Cardiac fibroblast (primary cell): ENCODE data around the gene SOWAHC.

ENCODE experiments used
- DNase-seq, 2 donors: peaks; one replicate each; pipeline versions ENCODE4 v3.0.0 to v3.0.0-alpha.2; 2010; ENCODE audit warnings: low read depth in 2 of 2
- H3K4me3 ChIP-seq, 2 donors: replicated peaks in 1 of 2; 1 replicate in 1 of 2; 2 replicates in 1 of 2; pipeline ENCODE4 v1.5.1; 2011; ENCODE audit warnings: low read depth in 2 of 2, low read length in 2 of 2, mild to moderate bottlenecking in 2 of 2, moderate library complexity in 1 of 2
- TF ChIP-seq, protein P1 (sequence below): IDR thresholded peaks from one replicate; pipeline ENCODE4 v1.5.1; 2011; ENCODE audit warnings: low read depth, mild to moderate bottlenecking, low read length, inconsistent platforms

Gene SOWAHC

GRCh38 chr2:109648041-109648527 is 33.9 kb downstream of the SOWAHC start:
- TF ChIP-seq, protein P1, sequence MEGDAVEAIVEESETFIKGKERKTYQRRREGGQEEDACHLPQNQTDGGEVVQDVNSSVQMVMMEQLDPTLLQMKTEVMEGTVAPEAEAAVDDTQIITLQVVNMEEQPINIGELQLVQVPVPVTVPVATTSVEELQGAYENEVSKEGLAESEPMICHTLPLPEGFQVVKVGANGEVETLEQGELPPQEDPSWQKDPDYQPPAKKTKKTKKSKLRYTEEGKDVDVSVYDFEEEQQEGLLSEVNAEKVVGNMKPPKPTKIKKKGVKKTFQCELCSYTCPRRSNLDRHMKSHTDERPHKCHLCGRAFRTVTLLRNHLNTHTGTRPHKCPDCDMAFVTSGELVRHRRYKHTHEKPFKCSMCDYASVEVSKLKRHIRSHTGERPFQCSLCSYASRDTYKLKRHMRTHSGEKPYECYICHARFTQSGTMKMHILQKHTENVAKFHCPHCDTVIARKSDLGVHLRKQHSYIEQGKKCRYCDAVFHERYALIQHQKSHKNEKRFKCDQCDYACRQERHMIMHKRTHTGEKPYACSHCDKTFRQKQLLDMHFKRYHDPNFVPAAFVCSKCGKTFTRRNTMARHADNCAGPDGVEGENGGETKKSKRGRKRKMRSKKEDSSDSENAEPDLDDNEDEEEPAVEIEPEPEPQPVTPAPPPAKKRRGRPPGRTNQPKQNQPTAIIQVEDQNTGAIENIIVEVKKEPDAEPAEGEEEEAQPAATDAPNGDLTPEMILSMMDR, result no peak
- H3K4me3 ChIP-seq, result no peak overlapping the region
- peak in 1 of 2 donors; percentile 45 for DNase-seq

DNA sequence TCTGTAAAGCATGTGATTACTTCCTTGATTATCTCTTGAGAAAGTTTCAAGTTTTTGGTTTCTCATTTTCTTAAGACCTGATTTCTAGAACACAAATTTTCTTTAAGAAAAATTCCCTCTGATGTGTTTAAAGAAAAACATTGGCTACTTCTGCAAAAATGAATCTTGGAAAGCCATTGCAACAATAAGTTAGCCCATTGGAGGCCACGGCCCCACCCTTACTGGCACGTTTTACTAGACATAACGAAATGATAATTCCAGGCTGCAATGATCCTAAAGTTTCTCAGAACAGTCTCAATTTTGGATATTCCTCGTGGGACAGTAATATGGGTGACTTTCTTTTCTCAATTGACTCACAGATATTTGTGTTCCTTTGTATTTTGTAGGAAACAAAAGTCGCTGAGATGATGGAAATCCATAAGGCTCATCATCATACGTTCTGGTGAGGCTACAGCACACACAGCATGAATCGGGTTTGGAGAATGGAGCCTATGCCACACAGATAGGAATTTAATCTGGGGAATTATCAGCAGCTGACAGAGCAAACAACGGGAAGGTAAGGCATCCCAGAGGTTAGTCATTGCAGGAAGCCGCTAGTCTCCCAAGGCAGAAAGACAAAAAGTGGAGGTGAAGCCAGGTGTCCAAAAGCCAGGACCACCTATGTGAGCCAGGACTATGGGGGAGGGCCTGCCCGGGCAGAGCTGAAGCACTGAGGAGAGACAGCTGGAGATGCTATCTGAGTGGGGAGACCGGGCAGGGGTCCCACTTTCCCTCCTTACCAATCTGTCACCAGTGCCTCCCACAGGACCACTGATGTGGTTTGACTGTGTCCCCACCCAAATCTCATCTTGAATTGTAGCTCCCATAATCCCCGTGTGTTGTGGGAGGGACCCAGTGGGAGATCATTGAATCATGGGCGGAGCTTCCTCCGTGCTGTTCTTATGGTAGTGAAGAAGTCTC is 35.9 kb downstream of the SOWAHC start:
- H3K4me3 ChIP-seq, result no peak overlapping the region
- DNase-seq, result no peak
- TF ChIP-seq, protein P1, result no peak

GRCh38 chr2:109654326-109655050 is 40.3 kb downstream of the SOWAHC start:
- no peak for DNase-seq
- H3K4me3 ChIP-seq, result no peak overlapping the region
- TF ChIP-seq, protein P1, result no peak

- H3K4me3 ChIP-seq, result no peak overlapping the region
- TF ChIP-seq, protein P1, result no peak
- no peak for DNase-seq
These were observed 41.1 kb downstream of the SOWAHC start for GRCh38 chr2:109655287-109655686.

DNA sequence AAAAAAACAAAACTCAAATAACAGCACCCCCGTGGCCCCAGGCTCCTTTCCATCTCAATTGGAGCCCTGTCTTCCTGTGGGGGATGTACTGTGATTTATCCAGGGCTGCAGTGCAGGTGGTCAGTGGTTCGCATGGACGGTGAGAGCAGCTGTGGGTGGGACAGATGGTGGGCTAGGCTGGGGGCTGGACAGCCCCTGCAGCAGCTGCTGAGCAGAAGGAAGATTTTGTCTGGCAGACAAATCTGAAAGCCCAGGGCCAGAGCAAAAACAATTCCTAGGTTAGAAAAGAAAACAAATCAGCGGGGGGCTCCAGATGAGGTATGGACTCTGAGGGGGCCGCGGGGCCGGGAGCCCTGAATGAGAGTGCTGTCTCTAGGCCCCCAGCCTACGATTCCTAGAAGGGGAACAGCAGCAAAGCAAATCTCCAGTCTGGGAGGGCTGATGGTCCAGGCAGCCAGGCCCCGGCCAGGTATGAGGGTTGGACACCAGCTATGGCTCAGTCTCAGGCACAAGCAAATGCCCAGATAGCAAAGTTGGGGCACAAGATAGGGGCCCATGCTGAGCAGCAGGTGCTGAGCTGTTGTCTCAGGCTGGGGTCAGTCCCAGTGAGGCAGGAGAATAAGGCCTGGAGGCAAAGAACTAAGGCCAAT is 45.4 kb downstream of the SOWAHC start:
- no peak overlapping the region for H3K4me3 ChIP-seq
- TF ChIP-seq, protein P1, result no peak

DNA sequence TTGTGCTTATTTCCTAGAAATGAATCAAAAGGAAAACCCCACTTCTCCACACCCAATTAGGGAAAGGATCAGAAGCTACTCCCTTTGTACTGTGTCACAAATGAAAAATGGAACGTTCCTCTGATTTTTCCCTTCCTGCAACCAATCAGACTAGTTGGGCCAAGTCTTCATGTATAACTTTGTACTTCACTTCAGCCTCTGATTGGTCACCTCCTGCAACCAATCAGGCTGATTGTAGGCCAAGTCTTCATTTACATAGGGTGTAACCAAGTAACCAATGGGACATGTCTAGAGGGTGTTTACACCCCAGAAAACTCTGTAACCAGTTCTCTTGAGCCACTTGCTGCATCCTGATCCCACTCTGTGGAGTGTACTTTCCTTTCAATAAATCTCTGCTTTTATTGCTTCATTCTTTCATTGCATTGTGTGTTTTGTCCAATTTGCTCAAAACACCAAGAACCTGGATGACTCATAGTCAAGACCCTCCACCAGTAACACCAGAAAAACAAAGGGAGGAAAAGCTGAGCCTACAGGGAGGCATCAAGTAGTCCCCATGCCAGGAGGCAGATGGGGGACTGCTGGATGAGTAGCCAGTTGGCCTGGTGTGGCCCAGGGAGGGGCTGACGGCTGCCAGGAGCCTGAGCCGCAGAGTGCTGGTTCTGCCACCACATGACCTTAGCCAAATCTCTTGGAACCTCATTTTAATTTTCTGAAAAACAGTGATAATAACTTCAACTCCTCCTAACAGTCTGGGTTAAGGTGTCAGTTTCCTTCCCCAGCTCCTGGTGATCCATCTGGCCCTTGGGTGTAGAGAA is 46.1 kb downstream of the SOWAHC start:
- peak in 1 of 2 donors; percentile 27 for DNase-seq
- H3K4me3 ChIP-seq, result no peak overlapping the region
- TF ChIP-seq, protein P1, result no peak

More for the DNA sequence above, 45.4 kb downstream of the SOWAHC start:
- no peak for DNase-seq
